ENCODE results near the gene FSD2.

GRCh38 chr15:82810890-82811426 lies 5.1 kb upstream of the FSD2 start:
- TF ChIP-seq POLR2A (IDR thresholded peaks at IDR 0.05; ENCODE audit: low read length) (no peak), GATA1 (IDR thresholded peaks at IDR 0.05; ENCODE audit: low read depth, low read length) (no peak)
